ENCODE measurements around the gene TOX3.

GRCh38 chr16:52537516-52537915 lies 9.4 kb downstream of the TOX3 start:
- no peak for TF ChIP-seq CTCF (IDR thresholded peaks at IDR 0.05)
- no peak for TF ChIP-seq EZH2 (IDR thresholded peaks at IDR 0.05)
- no peak for TF ChIP-seq EZH2phosphoT487 (IDR thresholded peaks at IDR 0.05)

Measured in neural progenitor cell (in vitro differentiated cells).